Lung (tissue), 12 donors: ENCODE data around the gene FLG. TPM values are rescaled to one million over a fixed set of nuclear protein-coding genes. Genes with fewer than 3 reads are reported as not detected.

ENCODE experiments used
- ATAC-seq: fragments of 200-7000 bp; cut with Tn5 transposase; one replicate; pipeline ENCODE4 v1.9.1; 2020; ENCODE audit warnings: moderate number of reproducible peaks; ENCODE audit not compliant: insufficient read depth, low FRiP score
- DNase-seq, 3 donors: peaks; one replicate each; pipeline ENCODE4 v3.0.0-alpha.2; 2013 to 2017
- H3K27ac ChIP-seq, 2 donors: one replicate each; pipeline ENCODE4 v1.5.1; 2013; ENCODE audit warnings: mild to moderate bottlenecking in 2 of 2, moderate library complexity in 2 of 2, control low read depth in 1 of 2, inconsistent platforms in 1 of 2, low read depth in 1 of 2, low read length in 1 of 2
- H3K27me3 ChIP-seq, 3 donors: one replicate each; pipeline ENCODE4 v1.5.1; 2013; ENCODE audit warnings: low read length in 2 of 3; ENCODE audit not compliant: control insufficient read depth in 3 of 3, insufficient read depth in 3 of 3
- H3K36me3 ChIP-seq, 4 donors: one replicate each; pipeline ENCODE4 v1.5.1; 2013; ENCODE audit warnings: low read length in 4 of 4, mild to moderate bottlenecking in 1 of 4, moderate library complexity in 1 of 4; ENCODE audit not compliant: control insufficient read depth in 4 of 4, insufficient read depth in 4 of 4
- H3K4me1 ChIP-seq, 5 donors: one replicate each; pipeline ENCODE4 v1.5.1; 2013; ENCODE audit warnings: low read length in 5 of 5, mild to moderate bottlenecking in 2 of 5, moderate library complexity in 1 of 5; ENCODE audit not compliant: control insufficient read depth in 5 of 5, insufficient read depth in 5 of 5
- H3K4me3 ChIP-seq: one replicate; pipeline ENCODE4 v1.5.1; 2013; ENCODE audit warnings: mild to moderate bottlenecking, control low read depth, moderate library complexity
- H3K9ac ChIP-seq, 2 donors: one replicate each; pipeline ENCODE4 v1.5.1; 2013; ENCODE audit warnings: low read length in 2 of 2, control low read depth in 1 of 2; ENCODE audit not compliant: insufficient read depth in 1 of 2
- H3K9me3 ChIP-seq, 4 donors: one replicate each; pipeline ENCODE4 v1.5.1; 2013; ENCODE audit warnings: low read length in 3 of 4, mild to moderate bottlenecking in 1 of 4, moderate library complexity in 1 of 4; ENCODE audit not compliant: control insufficient read depth in 4 of 4, insufficient read depth in 3 of 4
- WGBS, 2 donors: extraction: QIAGEN DNeasy Blood & Tissue Kit; methylation state at CpG; one replicate each; pipeline ENCODE4 v1.1.7; 2013; 5-methylcytosine and 5-hydroxymethylcytosine counted together
- polyA plus RNA-seq, 2 donors: library from polyadenylated mRNA; stranded (reverse); fragments of 200-250 nt; gene quantifications; one replicate each; pipeline ENCODE4 v1.2.1, GENCODE V29; 2013
- total RNA-seq, 2 donors: library from RNA; depleted of rRNA in 1 of 2; stranded (reverse); fragments of >200 nt in 1 of 2; gene quantifications; one replicate each; pipeline ENCODE4 v1.2.1, GENCODE V29; 2014 to 2021
- TF ChIP-seq, protein P1 (sequence below): IDR thresholded peaks from 2 replicates; pipeline ENCODE4 v1.5.1; 2012; ENCODE audit warnings: mild to moderate bottlenecking; ENCODE audit errors: control extremely low read depth, extremely low read depth
- donor health status: control.
- donor health status: control.
- donor health status: Bipolar disorder and iron deficiency.
- donor health status: healthy.
- donor health status: DM: yes; HTN: yes; CAD: no.

FLG gene
- total and polyA plus RNA-seq, 4 donors: 0.02 TPM; not detected in 3

DNA sequence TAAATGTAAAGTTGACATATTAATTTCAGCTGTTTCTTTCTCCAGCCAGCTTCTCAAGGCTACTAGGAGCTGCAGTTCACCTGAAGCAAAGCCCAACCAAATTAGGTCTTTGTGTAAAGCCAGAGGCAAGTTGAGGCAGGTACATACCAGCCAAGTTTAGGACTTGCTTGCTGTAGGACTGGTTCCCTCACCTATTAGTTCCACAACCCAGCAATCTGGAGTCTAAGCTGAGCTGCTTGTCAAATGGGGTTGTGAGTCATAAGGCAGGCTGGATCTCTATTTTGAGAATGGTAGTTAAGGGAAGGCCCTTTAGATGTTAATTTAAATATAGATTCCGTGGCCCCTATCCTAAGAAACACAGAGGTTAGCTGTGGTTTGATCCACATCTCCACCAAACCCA lies 42.4 kb upstream of the FLG start:
- H3K27me3 ChIP-seq: no peaks in the 10 kb centered on the region
- H3K27ac ChIP-seq: no peak overlapping the region
- no peak overlapping the region for H3K4me3 ChIP-seq
- H3K36me3 ChIP-seq: no peaks in the 10 kb centered on the region
- H3K4me1 ChIP-seq: no peaks in the 10 kb centered on the region
- TF ChIP-seq, protein P1, sequence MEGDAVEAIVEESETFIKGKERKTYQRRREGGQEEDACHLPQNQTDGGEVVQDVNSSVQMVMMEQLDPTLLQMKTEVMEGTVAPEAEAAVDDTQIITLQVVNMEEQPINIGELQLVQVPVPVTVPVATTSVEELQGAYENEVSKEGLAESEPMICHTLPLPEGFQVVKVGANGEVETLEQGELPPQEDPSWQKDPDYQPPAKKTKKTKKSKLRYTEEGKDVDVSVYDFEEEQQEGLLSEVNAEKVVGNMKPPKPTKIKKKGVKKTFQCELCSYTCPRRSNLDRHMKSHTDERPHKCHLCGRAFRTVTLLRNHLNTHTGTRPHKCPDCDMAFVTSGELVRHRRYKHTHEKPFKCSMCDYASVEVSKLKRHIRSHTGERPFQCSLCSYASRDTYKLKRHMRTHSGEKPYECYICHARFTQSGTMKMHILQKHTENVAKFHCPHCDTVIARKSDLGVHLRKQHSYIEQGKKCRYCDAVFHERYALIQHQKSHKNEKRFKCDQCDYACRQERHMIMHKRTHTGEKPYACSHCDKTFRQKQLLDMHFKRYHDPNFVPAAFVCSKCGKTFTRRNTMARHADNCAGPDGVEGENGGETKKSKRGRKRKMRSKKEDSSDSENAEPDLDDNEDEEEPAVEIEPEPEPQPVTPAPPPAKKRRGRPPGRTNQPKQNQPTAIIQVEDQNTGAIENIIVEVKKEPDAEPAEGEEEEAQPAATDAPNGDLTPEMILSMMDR: no peak
- H3K9ac ChIP-seq: no peak overlapping the region
- H3K9me3 ChIP-seq: peaks cover 0 to 3% (median 3%) of the 10 kb centered on the region in 4 donors
- ATAC-seq: no peak
- no peak for DNase-seq
- WGBS, 2 donors: 38 to 70% methylated on average over 1 of the region's 1 CpG

DNA sequence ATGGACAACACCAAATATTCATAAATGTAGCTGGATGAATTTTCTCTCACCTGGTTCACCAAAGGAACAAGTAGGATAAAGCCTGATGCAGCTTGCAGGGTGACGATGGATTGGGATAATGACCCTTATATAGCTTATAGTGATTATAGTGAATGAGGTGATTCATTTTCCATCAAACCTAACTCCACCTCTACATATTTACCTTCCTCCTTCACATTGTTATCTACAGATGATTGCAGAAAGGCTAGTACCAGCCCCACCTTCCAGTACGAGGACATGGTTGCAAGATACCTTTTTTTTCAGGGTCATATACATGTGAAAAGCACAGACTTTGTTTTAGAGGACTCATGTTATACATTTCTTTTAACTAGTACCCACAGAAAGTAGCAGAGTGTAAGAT lies 34.9 kb upstream of the FLG start, which contains the start of gene FLG2:
TSS of gene FLG2 (minus strand) at position 101 of the 400 bp plus-strand sequence. CDS start 1,122 bp downstream, outside the sequence.
- H3K36me3 ChIP-seq: no peaks in the 10 kb centered on the region

DNA sequence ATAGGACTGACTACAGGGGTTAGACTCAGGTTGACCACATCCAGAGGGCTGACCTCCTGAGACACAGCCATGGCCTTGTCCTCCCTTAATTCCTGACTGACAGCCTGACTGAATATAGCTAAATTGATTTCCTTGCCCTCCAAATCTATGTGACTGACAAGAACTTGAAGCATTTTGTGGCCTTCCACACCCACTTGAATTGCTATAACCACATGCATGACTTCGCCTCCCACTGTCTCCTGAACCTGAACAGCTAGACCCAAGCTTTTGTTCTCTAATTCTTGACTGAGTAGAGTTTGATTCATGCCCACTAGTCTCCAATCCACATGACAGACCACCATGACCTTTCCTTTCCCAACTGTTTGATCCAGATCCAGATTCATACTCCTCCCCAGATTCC lies 31.7 kb upstream of the FLG start:
- Histone ChIP-seq H3K27ac (no peak overlapping the region), H3K9ac (no peak overlapping the region), H3K36me3 (no peaks in the 10 kb centered on the region), H3K9me3 (peaks cover 0 to 21% (median 7%) of the 10 kb centered on the region in 4 donors), H3K27me3 (no peaks in the 10 kb centered on the region), H3K4me3 (no peak overlapping the region), H3K4me1 (no peaks in the 10 kb centered on the region)
- TF ChIP-seq, protein P1: no peak
- 3 to 88% methylated on average over 1 of the region's 1 CpG for WGBS, 2 donors
- ATAC-seq (no peak), DNase-seq (no peak)

More for the DNA sequence above, 34.9 kb upstream of the FLG start, which contains the start of gene FLG2:
- WGBS, 2 donors: 69 to 80% methylated on average over 2 of the region's 2 CpGs
- H3K4me3 ChIP-seq: no peak within 1 kb of the TSS
- no peak for DNase-seq
- no peak for ATAC-seq
- H3K27me3 ChIP-seq: no peaks in the 10 kb centered on the region
- peaks cover 0 to 6% (median 1%) of the 10 kb centered on the region in 4 donors for H3K9me3 ChIP-seq
- TF ChIP-seq, protein P1: no peak
- no peaks in the 10 kb centered on the region for H3K4me1 ChIP-seq
- H3K9ac ChIP-seq: no peak within 1 kb of the TSS
- no peak within 1 kb of the TSS for H3K27ac ChIP-seq

DNA sequence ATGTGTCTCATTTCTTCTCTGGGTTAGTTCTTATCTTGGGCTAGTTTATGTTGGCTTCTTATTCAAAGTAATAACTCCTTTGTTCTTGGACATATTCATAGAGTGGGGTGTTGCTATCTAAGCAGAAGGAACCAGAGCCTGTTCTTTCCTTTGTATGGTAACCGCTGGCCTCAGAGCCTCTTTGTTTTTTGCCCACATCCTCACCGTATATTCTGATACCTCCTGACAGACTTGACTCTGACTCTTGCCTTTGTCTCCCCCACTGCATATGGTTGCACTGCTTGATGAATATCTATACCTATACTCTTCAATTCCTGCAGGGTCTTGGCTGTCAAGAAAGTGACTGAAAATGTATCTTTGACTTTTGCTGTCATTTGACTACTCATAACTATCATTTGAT lies 24.6 kb upstream of the FLG start:
- no peak for ATAC-seq
- no peaks in the 10 kb centered on the region for H3K4me1 ChIP-seq

More for the DNA sequence above, 24.6 kb upstream of the FLG start:
- Histone ChIP-seq H3K27ac (no peak overlapping the region), H3K36me3 (no peaks in the 10 kb centered on the region), H3K9ac (no peak overlapping the region), H3K27me3 (peaks cover 0 to 3% (median 0%) of the 10 kb centered on the region in 3 donors), H3K9me3 (peaks cover 0 to 12% (median 5%) of the 10 kb centered on the region in 4 donors), H3K4me3 (no peak overlapping the region)
- DNase-seq: no peak
- TF ChIP-seq, protein P1: no peak
- WGBS, 2 donors: 87 to 98% methylated on average over 2 of the region's 2 CpGs
